TTC549 (cell line): Measurements from ENCODE around the gene CRAMP1.

Experiments
- FAIRE-seq: peaks from 2 replicates; lab custom pipeline; 2012; peaks lifted over from hg19 to GRCh38; lab: Jason Lieb, UNC

The CRAMP1 gene

DNA sequence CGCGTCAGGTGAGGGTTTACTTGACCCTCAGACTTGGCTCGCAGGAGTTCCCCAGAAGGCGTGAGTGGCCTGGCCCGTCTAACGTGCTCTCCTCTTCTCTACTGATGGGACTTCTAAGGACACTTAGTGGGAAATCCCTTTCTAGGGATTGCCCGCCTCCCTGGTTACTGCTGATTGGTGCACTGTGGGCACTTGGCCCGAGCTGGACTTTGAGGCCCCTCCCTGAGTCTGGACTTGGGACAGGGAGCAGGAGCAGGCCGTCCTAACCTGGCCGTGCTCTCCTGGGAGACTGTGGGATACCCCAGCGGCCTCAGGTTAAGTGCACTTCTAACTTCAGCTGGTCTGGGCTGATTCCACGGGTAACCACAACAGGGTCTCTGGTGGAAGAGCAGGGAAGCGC is 15.0 kb upstream of the CRAMP1 start:
- no peak for FAIRE-seq

DNA sequence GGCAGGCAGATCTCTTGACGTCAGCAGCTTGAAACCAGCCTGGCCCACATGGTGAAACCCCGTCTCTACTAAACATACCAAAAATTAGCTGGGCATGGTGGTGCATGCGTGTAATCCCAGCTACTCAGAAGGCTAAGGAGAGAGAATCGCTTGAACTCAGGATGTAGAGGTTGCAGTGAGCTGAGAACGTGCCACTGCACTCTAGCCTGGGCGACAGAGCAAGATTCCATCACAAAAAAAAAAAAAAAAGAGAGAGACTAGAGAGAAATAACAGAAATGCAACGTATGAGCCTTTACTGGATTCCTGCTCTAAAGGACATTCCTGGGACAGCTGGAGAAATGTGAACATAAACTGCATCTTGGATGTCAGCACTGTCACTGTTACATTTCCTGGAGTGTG is 11.1 kb upstream of the CRAMP1 start:
- FAIRE-seq, result no peak

DNA sequence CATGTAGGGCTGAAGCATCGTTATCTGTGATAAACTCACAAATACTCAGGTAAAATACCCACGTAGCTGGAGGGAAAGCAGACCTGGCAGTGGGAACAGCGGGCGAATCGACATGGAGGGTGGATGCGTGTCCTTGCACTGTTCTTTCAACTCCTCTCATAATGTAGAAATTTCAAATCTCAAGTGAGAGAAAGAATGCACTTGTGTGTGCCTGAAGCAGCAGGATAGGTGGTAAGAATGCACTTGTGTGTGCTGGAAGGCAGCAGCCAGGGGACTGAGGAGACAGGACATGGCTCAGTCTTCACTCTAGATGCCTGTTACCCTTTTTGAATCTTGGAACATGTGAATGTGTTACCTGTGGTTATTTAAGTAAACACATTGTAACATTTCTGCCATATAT is 10.7 kb upstream of the CRAMP1 start:
- no peak for FAIRE-seq

DNA sequence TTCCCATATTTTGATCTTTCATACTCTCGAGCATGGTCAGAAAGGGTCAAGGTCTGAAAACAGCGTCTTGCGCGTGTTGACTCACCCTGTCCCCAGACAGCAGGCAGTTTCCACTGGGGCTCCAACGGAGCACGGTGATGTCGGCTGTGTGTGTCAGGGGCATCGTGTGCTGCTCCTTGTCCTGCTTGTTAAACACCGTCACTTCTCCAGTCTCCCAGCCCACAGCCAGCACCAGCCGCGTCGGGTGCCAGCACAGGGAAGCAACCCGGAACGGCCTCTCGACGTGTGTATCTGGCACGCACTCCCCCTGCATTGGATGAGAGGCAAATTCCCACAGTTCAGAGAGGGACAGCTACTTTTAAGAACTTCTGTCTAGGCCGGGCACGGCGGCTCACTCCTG is 9.9 kb upstream of the CRAMP1 start:
- FAIRE-seq, result no peak

DNA sequence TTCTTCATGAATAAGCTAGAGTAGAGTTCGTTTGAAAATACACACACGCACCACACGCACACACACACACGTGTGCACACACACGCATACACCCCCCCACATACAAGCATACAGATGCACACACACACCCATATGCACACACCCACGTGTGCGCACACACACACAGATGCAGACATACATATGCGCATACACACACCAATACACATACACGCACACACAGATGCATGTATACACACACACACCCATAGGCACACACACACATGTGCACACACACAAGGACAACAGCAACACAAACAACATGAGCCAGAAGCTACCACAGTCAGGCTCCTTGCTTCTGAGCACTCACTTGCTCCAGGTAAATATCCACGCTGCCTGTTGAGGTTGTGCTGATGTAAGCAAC is 5.4 kb upstream of the CRAMP1 start:
- FAIRE-seq, result no peak

DNA sequence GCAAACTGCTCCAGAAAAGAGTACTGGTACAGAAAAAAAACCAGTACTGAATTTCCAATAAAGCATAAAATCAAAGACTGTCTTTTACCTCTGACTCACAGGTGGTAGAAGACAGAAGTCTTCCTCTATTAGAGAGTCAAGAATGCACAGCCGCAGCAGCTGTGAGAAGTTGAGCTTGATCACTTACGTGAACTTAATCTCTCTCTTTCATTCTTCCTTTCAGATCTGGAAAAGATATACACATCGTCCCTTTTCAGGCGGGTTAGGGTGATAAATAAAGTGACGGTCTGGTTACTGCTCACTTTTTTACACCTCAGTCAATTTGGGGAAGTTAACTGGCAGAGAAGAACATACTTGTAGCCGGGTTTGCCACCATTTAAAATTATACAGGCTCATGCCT is 4.2 kb upstream of the CRAMP1 start:
- FAIRE-seq, result no peak

DNA sequence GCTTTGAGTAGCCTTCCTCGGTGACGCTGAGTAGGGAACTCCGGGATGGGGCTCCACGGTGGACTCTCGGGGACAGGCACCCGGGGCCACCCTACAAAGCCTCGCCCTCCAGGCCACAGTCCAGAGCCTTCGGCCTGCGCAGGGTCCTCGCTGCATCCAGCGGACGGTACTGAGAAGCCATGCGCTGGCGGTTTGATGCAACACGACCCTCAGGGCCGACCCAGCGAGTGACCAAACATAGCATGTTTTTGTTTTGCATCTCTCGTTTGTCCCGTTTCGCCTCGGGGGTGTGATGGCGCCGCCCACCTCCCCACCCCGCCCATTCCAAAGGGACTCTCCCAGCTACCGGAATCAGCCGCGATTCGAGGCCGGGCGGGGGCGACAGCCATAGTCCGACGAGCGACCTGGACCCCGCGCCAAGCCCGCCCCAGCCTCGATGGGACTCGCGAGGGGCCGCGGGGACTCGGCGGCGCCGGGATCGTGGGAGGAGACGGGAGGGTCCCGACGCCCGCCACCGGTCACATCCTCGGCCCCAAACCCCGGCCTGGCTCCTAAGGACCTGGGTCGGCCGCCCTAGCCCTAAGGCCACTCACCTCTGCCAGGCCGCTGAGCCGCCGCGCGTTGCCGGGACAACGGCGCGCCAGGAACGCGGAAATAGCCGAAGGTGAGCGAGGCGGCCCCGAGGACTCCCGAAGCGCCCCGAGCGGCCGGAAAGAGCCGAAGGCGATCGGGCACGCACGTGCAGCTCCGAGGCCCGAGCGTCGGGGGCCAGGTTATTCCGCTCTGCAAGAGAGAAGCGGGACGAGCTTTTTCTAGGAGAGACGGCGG is 1.9 kb upstream of the CRAMP1 start:
- FAIRE-seq, result peak; percentile 11

DNA sequence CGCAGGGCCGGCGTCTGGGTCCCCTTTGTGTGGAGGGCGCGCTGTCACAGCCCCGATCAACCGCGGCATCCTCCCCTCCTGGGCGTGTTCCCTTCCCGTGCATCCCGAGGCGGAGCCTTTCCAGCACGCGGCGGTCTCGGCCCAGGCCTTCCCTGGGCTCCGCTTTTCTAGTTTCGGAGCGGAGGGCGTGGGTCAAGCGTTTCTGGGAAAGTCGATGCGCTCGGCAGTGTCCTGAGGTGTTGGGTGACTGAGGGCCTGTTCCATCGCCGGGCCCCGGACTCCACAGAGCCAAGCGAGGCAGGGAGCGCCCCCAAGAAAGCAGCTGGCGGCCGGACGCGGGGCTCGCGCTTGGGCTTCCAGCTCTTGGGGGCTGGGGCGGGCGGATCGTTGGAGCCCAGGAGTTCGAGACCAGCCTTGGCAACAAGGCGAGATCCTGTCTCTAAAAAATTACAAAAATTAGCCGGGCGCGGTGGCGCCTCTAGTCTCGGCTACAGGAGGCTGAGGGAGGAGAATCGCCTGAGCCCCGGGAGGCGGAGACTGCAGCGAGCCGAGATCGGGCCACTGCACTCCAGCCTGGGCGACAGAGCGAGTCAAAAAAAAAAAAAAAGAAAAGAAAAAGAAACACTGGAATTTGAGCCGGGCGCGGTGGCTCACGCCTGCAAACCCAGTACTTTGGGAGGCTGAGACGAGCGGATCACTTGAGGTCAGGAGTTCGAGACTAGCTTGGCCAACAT is 1.1 kb upstream of the CRAMP1 start:
- no peak for FAIRE-seq

DNA sequence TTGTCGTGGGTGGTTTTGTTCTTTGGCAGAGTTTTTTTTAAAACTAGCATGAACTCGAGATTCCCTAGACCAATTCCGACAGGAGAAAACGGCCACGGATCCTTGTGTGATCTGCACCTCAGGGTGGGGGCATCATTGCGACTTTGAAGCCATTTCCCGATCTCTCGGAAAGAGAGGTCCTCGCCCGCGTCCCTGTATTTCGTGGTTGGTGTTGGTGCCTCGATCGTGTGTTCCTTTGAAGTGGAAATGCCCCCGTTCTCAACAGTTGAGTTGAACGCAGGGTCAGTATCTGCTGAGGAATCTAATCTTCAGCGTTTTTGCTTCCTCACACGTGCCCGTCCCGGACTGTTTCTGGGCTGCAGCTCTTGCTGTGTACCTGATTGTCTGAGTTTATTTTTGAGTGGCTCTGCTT is 1.1 kb downstream of the CRAMP1 start:
- no peak for FAIRE-seq

DNA sequence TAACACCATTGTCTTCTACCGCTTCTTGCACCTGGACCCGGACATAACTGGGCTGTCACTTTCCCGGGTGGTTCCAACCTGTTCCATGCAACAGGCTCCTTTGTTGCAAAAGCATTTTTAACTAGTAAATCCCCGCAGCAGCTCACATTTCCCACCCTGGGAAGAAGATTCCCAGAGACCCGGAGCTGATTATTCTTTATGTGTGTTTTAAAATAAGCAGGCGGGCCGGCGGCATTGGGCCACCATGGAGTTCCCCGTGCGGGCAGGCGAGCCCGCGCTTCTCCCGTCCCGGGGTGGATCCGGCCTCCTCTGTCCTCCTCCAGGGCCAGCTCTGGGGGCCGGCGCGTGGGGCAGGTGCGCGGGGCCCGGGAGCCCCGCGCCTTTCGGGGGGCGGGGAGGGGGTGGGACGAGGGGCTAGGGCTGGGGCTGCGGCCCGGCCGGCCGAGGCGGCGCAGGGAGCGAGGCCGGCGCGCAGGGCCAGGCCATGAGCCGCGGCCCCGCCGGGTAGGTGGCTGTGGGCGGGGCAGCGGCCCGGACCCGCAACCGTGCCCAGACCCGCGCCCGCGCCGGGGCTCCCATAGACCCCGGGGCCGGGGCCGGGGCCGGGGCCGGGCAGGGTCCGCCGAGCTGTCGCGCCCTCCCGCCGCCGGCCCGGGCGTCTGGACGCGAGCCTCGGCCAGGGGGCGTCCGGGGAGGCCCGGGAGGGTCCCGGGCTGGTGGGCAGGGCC is 1.7 kb downstream of the CRAMP1 start:
- FAIRE-seq, result no peak

DNA sequence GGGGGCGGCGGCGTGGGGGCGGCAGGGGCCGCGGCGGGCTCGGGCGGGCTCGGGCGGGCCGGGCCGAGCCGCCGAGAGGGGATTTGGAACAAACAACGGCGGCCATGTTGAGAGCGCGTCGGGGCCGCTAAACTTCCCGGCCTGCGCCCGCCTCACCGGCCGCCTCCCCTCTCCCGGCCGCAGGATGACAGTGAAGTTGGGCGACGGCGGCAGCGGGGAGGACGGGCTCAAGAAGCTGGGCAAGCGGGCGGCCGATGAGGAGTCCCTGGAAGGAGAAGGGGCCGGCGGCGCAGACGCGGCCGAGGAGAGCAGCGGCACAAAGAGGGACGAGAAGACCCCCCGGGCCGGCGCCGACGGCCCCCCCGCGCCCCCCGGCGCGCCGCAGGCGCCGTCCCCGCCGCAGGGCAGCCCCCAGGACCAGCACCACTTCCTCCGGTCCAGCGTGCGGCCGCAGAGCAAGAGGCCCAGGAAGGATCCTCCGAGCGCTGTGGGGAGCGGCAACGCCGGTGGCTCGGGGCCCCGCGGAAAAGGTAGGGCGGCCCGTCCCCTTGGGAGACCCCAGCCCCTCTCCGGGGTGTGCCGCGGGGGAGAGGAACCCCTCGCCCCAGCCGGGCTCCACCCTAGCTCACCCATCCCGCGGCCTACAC is 2.4 kb downstream of the CRAMP1 start:
- no peak for FAIRE-seq

DNA sequence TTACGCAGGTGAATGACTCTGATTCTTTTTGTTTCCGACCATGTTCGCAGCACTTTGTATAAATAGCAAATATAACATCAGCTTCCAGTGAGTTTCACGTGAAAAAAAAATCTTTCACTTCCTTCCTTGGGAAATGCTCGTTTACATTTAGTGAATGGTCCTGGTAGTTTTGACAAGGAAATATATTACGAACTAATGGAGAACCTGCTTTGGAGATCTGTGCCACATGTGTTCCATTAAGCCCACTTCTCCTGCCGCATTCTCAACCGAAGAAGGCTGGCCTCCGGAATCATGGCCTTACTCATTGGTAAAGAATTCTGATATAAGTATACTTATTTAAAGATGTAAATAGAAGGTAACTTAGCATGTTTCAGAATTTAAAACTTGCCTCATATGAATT is 3.6 kb downstream of the CRAMP1 start:
- FAIRE-seq, result no peak

DNA sequence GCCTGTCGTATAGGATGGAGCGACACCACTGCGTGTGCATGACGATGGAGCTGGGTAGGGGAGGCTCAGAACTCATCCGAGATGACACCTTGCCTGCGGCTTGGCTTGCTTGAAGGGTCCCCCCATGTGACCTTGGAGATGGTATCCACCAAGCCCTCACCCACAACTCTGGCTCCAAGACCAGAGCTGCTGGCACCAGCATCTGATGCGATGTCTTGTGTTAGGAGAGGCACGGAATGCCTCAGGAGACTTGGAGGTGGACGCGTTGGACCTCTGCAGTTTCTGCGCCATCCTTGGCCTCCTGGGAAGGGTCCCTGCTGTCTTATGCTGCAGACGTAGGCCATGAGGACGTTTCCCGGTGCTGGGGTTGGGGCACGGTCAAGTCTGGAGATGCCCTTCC is 7.8 kb downstream of the CRAMP1 start:
- no peak for FAIRE-seq

DNA sequence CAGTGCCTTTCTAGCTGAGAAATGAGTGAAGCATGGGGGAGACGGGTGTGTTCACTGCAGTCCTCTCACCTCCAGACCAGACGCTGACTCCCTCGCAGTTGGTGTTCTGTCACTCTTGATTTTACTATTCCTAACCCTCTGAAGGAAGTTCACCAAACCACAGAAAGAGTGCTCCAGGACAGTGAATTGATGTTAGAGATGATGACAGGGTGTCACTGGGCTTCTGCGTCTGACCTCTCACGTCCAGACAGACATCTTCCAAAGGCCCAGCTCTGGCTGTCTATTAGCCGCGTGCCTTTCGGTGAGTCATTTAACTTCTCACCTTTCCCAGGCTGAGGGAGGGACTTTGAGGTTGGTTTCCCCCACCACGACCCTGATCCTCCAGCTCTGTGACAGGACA is 8.2 kb downstream of the CRAMP1 start:
- FAIRE-seq, result no peak

DNA sequence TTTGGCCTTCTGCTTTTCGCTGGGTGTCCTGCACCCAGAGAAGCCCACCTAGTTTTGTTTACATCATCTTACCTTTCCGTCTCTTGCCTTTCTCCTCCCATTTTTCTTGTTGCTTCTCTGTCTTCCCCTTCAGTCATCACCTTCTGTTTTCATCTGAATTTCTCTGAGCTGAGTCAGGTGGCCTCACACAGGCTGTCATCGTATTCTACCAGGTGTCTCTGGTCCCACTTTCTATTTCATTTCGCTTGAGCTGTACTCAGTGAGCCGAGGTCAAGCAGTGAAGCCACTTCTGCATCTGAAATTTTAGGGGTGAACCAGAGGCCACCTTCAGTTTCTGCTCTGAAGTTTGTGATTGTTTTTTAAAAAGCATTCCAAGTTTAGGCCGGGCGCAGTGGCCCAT is 9.7 kb downstream of the CRAMP1 start:
- FAIRE-seq, result no peak

DNA sequence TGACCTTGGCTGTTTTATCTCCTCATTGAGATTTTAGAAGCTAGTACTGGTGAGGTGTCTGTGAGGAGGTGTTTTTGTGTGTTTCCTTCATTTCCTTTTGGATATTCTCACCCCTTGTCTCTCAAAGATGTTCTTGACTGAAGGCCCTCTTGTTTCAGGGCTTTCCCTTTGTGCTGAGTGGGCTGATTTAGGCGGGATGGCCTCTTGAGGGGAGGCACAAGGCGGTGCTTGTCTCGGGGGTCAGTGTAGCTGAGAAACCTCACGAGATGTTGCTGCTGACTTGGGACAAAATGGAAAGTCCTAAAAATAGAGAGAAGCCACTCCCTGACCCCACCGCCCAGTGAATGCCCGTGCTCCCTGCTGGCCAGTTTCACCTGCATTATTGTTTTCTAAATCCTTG is 14.2 kb downstream of the CRAMP1 start:
- no peak for FAIRE-seq

DNA sequence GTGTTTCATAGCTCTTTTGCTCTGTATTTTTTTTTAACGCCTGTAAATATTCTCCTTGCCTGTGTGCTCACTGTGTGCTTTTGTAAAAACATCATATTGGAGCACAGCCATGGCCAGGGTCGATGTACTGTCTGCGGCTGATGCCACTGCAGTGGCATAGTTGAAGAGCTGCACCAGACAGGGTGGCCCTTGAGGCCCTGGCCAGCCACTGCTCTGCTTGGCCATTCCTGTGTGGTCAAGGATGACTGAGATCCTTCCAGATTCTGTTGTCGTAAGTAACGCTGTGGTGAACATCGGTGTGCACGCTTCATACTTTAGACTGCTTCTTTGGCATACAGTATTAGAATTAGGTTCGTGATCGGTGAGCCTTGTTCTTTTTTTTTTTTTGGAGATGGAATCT is 14.6 kb downstream of the CRAMP1 start:
- FAIRE-seq, result no peak

DNA sequence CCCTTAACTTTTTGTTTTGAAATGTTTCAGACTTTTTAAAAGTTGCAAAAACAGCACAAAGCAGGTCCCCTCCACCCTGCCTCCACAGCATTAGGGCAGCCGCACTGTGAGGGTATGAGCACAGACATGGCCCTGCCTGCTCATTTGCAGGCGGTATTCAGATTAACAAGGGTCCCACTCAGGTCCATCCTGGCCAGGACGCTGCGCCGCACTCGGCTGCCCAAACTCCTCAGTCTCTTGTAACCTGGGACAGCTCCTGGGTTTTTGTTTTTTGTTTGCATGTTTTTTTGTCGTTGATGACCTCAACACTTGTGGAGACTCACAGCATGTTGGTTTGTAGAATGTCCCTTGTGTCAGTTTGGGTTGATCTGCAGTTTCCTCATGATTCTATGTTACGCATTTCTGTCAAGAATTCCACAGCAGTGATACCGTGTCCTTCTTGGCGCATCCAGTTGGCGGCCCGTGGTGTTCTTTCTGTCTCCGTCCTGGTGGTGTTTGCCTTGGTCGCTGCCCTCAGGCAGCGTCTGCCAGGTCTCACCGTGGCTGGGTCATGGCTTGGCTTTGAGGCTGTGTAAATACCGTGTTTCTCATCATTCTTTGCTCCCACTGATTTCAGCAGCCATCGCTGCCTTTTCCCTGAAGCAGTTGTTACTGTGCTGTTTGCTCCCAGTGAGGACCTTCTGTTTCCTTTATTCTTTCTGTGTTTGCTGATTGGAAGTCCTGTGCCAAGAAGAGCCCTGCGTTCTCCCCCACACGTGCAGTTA is 18.5 kb downstream of the CRAMP1 start:
- no peak for FAIRE-seq

DNA sequence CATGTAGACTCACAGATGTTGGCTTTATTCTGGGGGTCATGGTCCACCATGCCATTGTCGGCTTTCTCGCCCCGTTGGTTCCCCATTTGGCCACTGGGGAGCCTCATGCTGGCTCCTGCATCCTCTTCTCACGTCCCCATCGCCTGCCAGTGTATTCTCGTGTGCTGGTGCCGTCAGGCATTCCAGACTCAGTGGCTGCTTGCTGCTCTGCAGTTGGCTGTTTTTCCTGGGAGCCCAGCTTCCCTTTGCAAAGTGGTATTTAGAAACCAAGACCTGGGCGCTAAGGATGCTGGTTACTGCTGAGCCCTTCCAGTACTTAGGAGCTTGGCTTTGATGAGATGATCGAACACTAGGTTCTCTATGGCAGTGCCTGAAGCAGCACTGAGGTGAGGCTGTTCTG is 19.1 kb downstream of the CRAMP1 start:
- FAIRE-seq, result no peak

DNA sequence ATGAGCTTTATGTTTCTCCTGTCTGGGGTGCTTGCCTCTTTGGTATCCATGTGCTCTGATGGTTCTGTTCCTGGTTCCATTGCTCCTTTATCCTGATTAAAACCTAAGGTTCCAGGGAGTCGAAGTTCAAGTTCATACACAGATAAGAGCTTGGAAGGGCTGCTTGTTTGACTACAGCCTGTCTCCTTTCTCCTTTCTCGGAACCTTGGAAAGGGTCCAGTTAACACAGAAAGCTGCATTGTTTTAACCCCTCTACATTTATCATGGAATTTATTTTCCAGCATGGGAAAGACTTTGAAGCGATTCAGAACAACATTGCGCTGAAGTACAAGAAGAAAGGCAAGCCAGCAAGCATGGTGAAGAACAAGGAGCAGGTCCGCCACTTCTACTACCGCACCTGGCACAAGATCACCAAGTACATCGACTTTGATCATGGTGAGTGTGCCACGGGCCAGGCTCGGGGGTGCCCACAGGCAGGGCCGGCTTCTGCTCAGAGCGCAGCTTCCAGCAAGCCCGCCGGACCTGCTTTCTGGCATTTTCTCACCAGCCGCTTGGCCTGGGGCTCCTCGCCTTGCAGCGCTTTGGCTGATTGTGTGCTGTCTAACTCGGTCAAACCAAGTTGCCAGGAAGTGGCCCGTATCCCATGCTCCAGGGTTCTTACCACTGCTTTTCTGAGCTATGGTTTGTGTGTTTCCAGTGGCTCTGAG is 19.9 kb downstream of the CRAMP1 start:
- FAIRE-seq, result no peak

DNA sequence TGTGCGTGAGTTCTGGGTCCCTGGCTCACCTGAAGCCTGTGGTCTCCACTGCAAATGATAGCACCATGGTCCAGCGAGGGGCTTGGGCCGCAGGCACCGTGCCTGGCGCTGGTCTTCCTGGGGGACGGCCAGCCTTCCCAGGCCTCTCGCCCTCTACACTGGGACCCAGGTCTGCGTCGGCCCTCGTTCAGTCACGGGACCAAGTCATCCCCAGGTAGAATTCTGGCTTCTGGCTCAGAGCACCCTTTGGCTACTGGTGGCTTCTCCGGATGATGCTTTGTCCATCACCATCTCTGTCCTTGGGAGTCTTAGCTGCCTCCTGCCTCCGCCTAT is 20.4 kb downstream of the CRAMP1 start:
- no peak for FAIRE-seq

DNA sequence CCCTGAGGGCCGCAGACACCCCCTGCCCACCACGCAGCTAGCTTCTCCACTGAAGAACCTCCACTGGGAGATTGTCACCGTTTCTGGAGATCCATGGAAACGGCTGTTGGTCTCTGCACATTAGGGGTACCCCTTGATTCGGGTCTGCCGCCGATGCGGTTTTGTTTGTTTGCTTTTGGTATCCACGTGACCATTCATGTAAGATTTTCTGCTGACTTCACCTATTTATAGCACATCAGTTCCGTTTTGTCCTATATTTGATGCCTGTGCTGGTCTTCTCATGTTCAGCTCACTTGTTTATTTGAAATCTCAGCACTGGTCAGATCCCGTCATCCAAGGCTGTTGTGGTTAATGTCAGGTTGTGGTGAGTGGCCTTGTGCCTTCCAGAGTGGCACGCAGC is 21.1 kb downstream of the CRAMP1 start:
- FAIRE-seq, result no peak
